ENCODE results near the gene SGCA.

The SGCA gene

DNA sequence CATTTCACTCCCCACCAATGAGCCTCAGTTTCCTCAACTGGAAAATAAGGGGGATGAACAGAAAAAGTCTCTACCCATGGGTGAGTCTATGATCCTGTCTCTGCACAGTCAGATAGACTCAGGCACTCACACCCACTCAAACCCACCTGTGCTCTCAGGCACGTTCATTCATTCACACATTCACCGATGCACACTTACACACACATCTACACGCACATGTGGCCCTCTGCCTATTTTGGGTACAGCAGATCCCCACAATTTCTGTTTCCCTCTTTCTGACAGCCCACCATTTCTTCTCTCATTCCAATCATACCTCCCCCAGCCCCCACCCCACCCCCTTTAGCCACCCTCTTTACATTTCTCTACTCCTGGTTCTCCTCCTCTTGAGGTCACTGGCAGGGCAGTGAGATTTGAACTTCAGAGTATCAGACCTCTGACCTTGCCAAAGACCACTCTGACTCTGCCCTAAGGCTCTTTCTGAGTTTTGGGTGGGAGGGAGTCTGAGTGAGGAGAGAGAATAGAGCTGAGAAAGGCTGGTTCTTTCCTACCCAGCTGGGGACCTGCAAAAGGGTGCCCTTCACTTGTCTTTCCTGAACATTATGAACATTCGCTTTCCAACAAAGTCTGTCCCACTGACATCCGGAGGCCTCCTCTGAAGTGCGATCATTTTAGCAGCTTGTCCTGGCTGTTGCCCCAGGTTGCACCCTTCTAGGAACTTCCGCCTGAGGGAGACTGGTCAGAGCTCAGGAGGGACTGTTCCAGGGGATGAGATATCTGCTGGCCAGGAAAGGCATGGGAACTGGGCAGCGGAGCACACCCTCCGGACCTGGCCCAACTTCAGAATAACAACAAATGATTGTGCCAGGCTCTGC, 45.7 kb downstream of the SGCA start:
- H3K27me3 ChIP-seq (ENCODE audit: insufficient read depth, poor library complexity, severe bottlenecking), result no peaks in the 10 kb centered on the region
- no peaks in the 10 kb centered on the region for H3K36me3 ChIP-seq (ENCODE audit: low read depth)
- no peak overlapping the region for H3K4me3 ChIP-seq (ENCODE audit: severe bottlenecking)
- ATAC-seq (ENCODE audit: low read depth) (no peak), DNase-seq (ENCODE audit: low spot score) (peak; percentile 15)
- peaks cover 16% of the 10 kb centered on the region for H3K4me1 ChIP-seq (ENCODE audit: insufficient read depth, poor library complexity, severe bottlenecking)
- H3K9me3 ChIP-seq (ENCODE audit: severe bottlenecking), result no peaks in the 10 kb centered on the region
- TF ChIP-seq, protein P1, sequence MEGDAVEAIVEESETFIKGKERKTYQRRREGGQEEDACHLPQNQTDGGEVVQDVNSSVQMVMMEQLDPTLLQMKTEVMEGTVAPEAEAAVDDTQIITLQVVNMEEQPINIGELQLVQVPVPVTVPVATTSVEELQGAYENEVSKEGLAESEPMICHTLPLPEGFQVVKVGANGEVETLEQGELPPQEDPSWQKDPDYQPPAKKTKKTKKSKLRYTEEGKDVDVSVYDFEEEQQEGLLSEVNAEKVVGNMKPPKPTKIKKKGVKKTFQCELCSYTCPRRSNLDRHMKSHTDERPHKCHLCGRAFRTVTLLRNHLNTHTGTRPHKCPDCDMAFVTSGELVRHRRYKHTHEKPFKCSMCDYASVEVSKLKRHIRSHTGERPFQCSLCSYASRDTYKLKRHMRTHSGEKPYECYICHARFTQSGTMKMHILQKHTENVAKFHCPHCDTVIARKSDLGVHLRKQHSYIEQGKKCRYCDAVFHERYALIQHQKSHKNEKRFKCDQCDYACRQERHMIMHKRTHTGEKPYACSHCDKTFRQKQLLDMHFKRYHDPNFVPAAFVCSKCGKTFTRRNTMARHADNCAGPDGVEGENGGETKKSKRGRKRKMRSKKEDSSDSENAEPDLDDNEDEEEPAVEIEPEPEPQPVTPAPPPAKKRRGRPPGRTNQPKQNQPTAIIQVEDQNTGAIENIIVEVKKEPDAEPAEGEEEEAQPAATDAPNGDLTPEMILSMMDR (IDR thresholded peaks at IDR 0.05; ENCODE audit: poor library complexity, severe bottlenecking), result no peak
- H3K27ac ChIP-seq (ENCODE audit: poor library complexity, severe bottlenecking), result peak overlapping the region; percentile 43

DNA sequence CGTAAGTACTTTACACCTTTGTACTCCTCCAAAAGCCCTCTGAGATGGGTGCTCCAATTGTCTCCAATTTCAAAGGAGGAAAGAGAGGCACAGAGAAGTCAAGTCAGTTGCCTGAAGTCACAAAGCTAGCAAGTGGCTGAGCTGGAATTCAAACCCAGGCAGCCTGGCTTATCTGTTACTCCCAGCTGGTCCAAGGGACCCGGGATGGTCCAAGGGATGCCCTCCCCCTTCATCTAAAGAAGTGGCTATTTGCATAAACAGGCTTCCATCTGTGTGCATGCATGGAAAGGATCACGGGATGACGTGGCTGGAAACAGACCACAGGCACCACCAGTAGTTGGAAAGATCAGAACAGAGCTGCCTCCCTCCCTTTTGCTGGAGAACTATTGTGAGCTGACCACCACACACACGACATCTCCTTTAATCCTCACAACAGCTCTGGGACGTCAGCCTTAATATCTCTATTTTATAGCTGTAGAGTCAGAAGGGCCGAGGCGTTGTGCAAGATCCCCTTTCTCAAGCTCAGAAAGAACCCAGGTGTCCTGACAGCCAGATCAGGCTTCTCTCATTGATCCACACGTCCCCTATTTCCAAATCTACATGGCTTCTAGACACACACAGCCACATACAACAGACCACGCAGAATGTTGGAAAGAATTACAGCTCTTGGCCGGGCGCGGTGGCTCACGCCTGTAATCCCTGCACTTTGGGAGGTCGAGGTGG, 46.5 kb downstream of the SGCA start:
- Histone ChIP-seq H3K36me3 (ENCODE audit: low read depth) (no peaks in the 10 kb centered on the region), H3K27me3 (ENCODE audit: insufficient read depth, poor library complexity, severe bottlenecking) (no peaks in the 10 kb centered on the region), H3K4me3 (ENCODE audit: severe bottlenecking) (no peak overlapping the region), H3K27ac (ENCODE audit: poor library complexity, severe bottlenecking) (no peak overlapping the region), H3K9me3 (ENCODE audit: severe bottlenecking) (no peaks in the 10 kb centered on the region), H3K4me1 (ENCODE audit: insufficient read depth, poor library complexity, severe bottlenecking) (peaks cover 16% of the 10 kb centered on the region)
- ATAC-seq (ENCODE audit: low read depth) (no peak), DNase-seq (ENCODE audit: low spot score) (peak; percentile 30)
- TF ChIP-seq, protein P1 (IDR thresholded peaks at IDR 0.05; ENCODE audit: poor library complexity, severe bottlenecking), result no peak

DNA sequence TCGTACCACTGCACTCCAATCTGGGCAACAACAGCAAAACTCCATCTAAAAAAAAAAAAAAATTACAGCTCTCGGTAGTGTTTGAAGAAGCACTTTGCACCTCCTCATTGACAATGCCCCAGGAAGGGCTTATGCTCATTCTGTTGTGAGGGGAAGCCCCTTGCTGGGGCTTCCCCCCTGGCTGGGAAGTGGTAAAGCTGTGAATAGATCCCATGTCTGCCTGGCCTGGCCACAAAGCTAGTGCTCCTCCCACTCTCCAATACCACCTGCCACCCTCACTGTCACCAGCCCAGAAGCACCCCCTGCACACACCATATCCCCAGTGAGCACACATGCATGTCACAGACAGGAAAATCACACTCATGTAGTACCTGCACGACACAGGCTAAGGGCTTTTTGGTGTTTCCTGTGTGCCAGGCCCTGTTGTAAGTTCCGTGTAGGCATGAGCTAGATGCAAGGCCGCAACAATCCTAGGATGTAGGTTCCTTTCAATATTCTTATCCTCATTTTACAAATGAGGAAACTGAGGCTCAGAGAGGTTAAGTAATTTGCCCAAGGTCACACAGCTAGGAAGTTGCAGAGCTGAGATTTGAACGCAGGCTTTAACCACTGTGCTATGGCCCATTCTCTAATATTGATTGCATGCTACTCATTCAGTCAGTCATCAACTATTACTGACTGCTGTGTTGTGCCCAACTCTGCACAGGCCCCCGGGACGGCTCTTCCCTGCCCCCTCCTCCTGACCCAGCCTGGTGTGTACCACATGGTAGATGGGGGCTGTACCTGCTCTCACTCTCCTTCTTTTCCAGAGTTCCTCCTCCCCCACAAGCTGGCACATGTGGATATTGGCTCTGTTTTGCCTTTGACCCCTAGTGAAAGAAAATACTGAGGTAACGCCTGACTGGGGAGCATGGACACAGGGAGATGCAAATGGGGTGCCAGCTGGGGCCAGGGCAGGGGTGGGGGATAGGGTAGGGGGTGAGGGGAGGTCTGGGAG, 47.5 kb downstream of the SGCA start:
- no peaks in the 10 kb centered on the region for H3K36me3 ChIP-seq (ENCODE audit: low read depth)
- H3K27me3 ChIP-seq (ENCODE audit: insufficient read depth, poor library complexity, severe bottlenecking), result no peaks in the 10 kb centered on the region
- TF ChIP-seq, protein P1 (IDR thresholded peaks at IDR 0.05; ENCODE audit: poor library complexity, severe bottlenecking), result peak; percentile 17
- H3K27ac ChIP-seq (ENCODE audit: poor library complexity, severe bottlenecking), result no peak overlapping the region
- no peak overlapping the region for H3K4me3 ChIP-seq (ENCODE audit: severe bottlenecking)
- H3K4me1 ChIP-seq (ENCODE audit: insufficient read depth, poor library complexity, severe bottlenecking), result peaks cover 21% of the 10 kb centered on the region
- no peaks in the 10 kb centered on the region for H3K9me3 ChIP-seq (ENCODE audit: severe bottlenecking)
- DNase-seq (ENCODE audit: low spot score) (peak; percentile 55), ATAC-seq (ENCODE audit: low read depth) (no peak)

DNA sequence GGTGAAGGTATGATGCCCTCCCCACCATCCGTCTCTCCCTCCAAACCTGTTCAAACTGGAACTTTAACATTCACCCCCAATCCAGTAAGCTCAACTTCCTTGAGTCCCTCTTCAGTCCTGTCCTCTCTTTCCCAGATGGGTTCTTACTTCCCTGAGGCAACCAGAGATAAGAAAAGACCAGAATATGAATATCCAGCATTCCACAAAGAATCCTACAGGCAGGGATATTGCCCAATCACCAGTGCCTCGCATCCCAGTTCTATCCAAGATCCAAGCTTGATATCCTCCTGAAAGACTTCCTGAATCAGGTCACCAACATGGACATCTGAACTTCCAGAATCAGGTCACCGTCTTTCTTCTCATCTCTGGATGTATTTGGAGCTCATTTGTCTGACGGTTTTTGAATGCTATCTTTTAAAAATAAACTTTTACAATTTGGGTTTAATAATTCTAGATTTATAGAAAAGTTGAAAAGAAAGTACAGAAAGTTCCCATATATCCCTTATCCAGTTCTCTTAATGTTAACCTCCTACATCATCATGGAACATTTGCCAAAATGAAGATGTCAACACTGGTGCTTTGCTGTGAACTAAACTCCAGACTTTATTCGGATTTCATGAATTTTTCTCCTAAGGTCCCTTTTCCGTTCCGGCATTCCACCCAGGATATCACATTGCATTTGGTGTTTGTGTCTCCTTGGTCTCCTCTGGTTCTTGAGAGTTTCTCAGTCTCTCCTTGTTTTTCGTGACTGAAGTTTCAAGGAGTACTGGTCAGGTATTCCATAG, 49.4 kb downstream of the SGCA start:
- no peaks in the 10 kb centered on the region for H3K9me3 ChIP-seq (ENCODE audit: severe bottlenecking)
- H3K4me1 ChIP-seq (ENCODE audit: insufficient read depth, poor library complexity, severe bottlenecking), result peaks cover 33% of the 10 kb centered on the region
- DNase-seq (ENCODE audit: low spot score) (no peak), ATAC-seq (ENCODE audit: low read depth) (no peak)
- H3K4me3 ChIP-seq (ENCODE audit: severe bottlenecking), result no peak overlapping the region
- no peaks in the 10 kb centered on the region for H3K27me3 ChIP-seq (ENCODE audit: insufficient read depth, poor library complexity, severe bottlenecking)
- no peaks in the 10 kb centered on the region for H3K36me3 ChIP-seq (ENCODE audit: low read depth)
- TF ChIP-seq, protein P1 (IDR thresholded peaks at IDR 0.05; ENCODE audit: poor library complexity, severe bottlenecking), result no peak
- H3K27ac ChIP-seq (ENCODE audit: poor library complexity, severe bottlenecking), result no peak overlapping the region

Data from RWPE2 (cell line).